ENCODE measurements around the gene NDST4.

Gene NDST4

GRCh38 chr4:114875630-114876029 lies 237.8 kb downstream of the NDST4 start:
- H3K4me2 ChIP-seq (ENCODE audit: insufficient read depth, low read length) = no peak overlapping the region
- H3K27ac ChIP-seq (ENCODE audit: low read length) = no peak overlapping the region
- H3K4me3 ChIP-seq (ENCODE audit: low read depth in 1 of 2, low read length in 2 of 2) = no peak overlapping the region
- no peak for DNase-seq
- no peaks in the 10 kb centered on the region for H4K20me1 ChIP-seq (ENCODE audit: insufficient read depth, low read length)
- H3K4me1 ChIP-seq (ENCODE audit: insufficient read depth, low read length) = no peaks in the 10 kb centered on the region
- H3K36me3 ChIP-seq (ENCODE audit: insufficient read depth, low read length) = no peaks in the 10 kb centered on the region
- ATAC-seq (ENCODE audit: insufficient read depth, low read depth) = no peak
- H3K27me3 ChIP-seq (ENCODE audit: insufficient read depth, low read length, poor library complexity) = no peaks in the 10 kb centered on the region
- TF ChIP-seq CTCF (IDR thresholded peaks at IDR 0.05; ENCODE audit: borderline replicate concordance, extremely low read depth, low read length, poor library complexity, severe bottlenecking) = no peak
- no peak for TF ChIP-seq EZH2 (IDR thresholded peaks at IDR 0.05; ENCODE audit: borderline replicate concordance, low read depth, low read length, severe bottlenecking)
- H2AFZ ChIP-seq (ENCODE audit: low read depth, low read length) = no peak overlapping the region
- no peaks in the 10 kb centered on the region for H3K9me3 ChIP-seq (ENCODE audit: insufficient read depth, low read length, severe bottlenecking)
- H3K79me2 ChIP-seq (ENCODE audit: insufficient read depth, low read length) = no peaks in the 10 kb centered on the region
- H3K9ac ChIP-seq (ENCODE audit: low read depth, low read length) = no peak overlapping the region

- ATAC-seq (ENCODE audit: insufficient read depth, low read depth) = no peak
- no peaks in the 10 kb centered on the region for H3K4me1 ChIP-seq (ENCODE audit: insufficient read depth, low read length)
- no peaks in the 10 kb centered on the region for H3K36me3 ChIP-seq (ENCODE audit: insufficient read depth, low read length)
- no peak overlapping the region for H3K27ac ChIP-seq (ENCODE audit: low read length)
- H3K27me3 ChIP-seq (ENCODE audit: insufficient read depth, low read length, poor library complexity) = no peaks in the 10 kb centered on the region
- H2AFZ ChIP-seq (ENCODE audit: low read depth, low read length) = no peak overlapping the region
- H3K4me3 ChIP-seq (ENCODE audit: low read depth in 1 of 2, low read length in 2 of 2) = no peak overlapping the region
- no peak overlapping the region for H3K4me2 ChIP-seq (ENCODE audit: insufficient read depth, low read length)
- no peaks in the 10 kb centered on the region for H3K79me2 ChIP-seq (ENCODE audit: insufficient read depth, low read length)
- TF ChIP-seq CTCF (IDR thresholded peaks at IDR 0.05; ENCODE audit: borderline replicate concordance, extremely low read depth, low read length, poor library complexity, severe bottlenecking) (no peak), EZH2 (IDR thresholded peaks at IDR 0.05; ENCODE audit: borderline replicate concordance, low read depth, low read length, severe bottlenecking) (no peak)
- no peak for DNase-seq
- H3K9ac ChIP-seq (ENCODE audit: low read depth, low read length) = no peak overlapping the region
- no peaks in the 10 kb centered on the region for H3K9me3 ChIP-seq (ENCODE audit: insufficient read depth, low read length, severe bottlenecking)
- no peaks in the 10 kb centered on the region for H4K20me1 ChIP-seq (ENCODE audit: insufficient read depth, low read length)
These were observed 239.1 kb downstream of the NDST4 start for GRCh38 chr4:114874321-114874720.

- no peaks in the 10 kb centered on the region for H3K79me2 ChIP-seq (ENCODE audit: insufficient read depth, low read length)
These were observed 242.4 kb downstream of the NDST4 start for GRCh38 chr4:114870987-114871386.

More at GRCh38 chr4:114870987-114871386, 242.4 kb downstream of the NDST4 start:
- TF ChIP-seq CTCF (IDR thresholded peaks at IDR 0.05; ENCODE audit: borderline replicate concordance, extremely low read depth, low read length, poor library complexity, severe bottlenecking) = no peak
- TF ChIP-seq EZH2 (IDR thresholded peaks at IDR 0.05; ENCODE audit: borderline replicate concordance, low read depth, low read length, severe bottlenecking) = no peak
- Histone ChIP-seq H3K27ac (ENCODE audit: low read length) (no peak overlapping the region), H3K4me3 (ENCODE audit: low read depth in 1 of 2, low read length in 2 of 2) (no peak overlapping the region), H4K20me1 (ENCODE audit: insufficient read depth, low read length) (no peaks in the 10 kb centered on the region), H3K4me1 (ENCODE audit: insufficient read depth, low read length) (no peaks in the 10 kb centered on the region), H2AFZ (ENCODE audit: low read depth, low read length) (no peak overlapping the region), H3K27me3 (ENCODE audit: insufficient read depth, low read length, poor library complexity) (no peaks in the 10 kb centered on the region), H3K9ac (ENCODE audit: low read depth, low read length) (no peak overlapping the region), H3K4me2 (ENCODE audit: insufficient read depth, low read length) (no peak overlapping the region), H3K9me3 (ENCODE audit: insufficient read depth, low read length, severe bottlenecking) (no peaks in the 10 kb centered on the region), H3K36me3 (ENCODE audit: insufficient read depth, low read length) (no peaks in the 10 kb centered on the region)
- ATAC-seq (ENCODE audit: insufficient read depth, low read depth) = no peak
- no peak for DNase-seq

Measured in DND-41 (cell line).